NB4 (cell line): ENCODE results near the gene MKLN1.
"Not testable (repeated sequence)": the region's sequence is repeated elsewhere in the genome, so short reads cannot be mapped to it uniquely, and the experiment has no call there.

Experiments
- DNase-seq: peaks from one replicate; pipeline ENCODE4 v3.0.0; 2010; ENCODE audit warnings: low read depth
- H3K4me3 ChIP-seq: one replicate; pipeline ENCODE4 v1.5.1; 2011; ENCODE audit warnings: mild to moderate bottlenecking, low read depth, low read length, moderate library complexity
- CTCF ChIP-seq: IDR thresholded peaks from one replicate; pipeline ENCODE4 v1.5.1; 2012; ENCODE audit warnings: low read depth, low read length
- MAX ChIP-seq: IDR thresholded peaks from 2 replicates; pipeline ENCODE4 v1.6.1; 2011; ENCODE audit warnings: low read depth, low read length
- MYC ChIP-seq: IDR thresholded peaks from 2 replicates; pipeline ENCODE4 v1.6.1; 2011; ENCODE audit warnings: low read depth, low read length
- POLR2A ChIP-seq: IDR thresholded peaks from 2 replicates; pipeline ENCODE4 v1.6.1; 2011; ENCODE audit warnings: mild to moderate bottlenecking; ENCODE audit not compliant: insufficient read length; ENCODE audit errors: extremely low read depth

MKLN1 gene

GRCh38 chr7:131509781-131510180, 182.1 kb downstream of the MKLN1 start:
- DNase-seq, result no peak
- TF ChIP-seq MYC (no peak), CTCF (no peak), POLR2A (no peak), MAX (no peak)
- no peak overlapping the region for H3K4me3 ChIP-seq

- no peak for TF ChIP-seq CTCF
- no peak for TF ChIP-seq POLR2A
- no peak for TF ChIP-seq MYC
- TF ChIP-seq MAX, result no peak
- DNase-seq, result no peak
Measured at GRCh38 chr7:131511071-131511470, 183.4 kb downstream of the MKLN1 start.

GRCh38 chr7:131511774-131512535, 184.3 kb downstream of the MKLN1 start:
- DNase-seq, result no peak
- TF ChIP-seq MYC (no peak), MAX (no peak), CTCF (no peak), POLR2A (no peak)
- H3K4me3 ChIP-seq, result no peak overlapping the region

More at GRCh38 chr7:131511071-131511470, 183.4 kb downstream of the MKLN1 start:
- no peak overlapping the region for H3K4me3 ChIP-seq

- TF ChIP-seq MAX (peak; percentile 42; the same call in 1 of the 2 replicates), POLR2A (no peak), MYC (peak; percentile 22; the same call in 1 of the 2 replicates), CTCF (peak; percentile 99)
- no peak overlapping the region for H3K4me3 ChIP-seq
- peak; percentile 85 for DNase-seq
Measured at GRCh38 chr7:131513245-131514061, 185.8 kb downstream of the MKLN1 start.

GRCh38 chr7:131515471-131515870, 187.8 kb downstream of the MKLN1 start:
- H3K4me3 ChIP-seq, DNase-seq: not testable (repeated sequence)

- no peak for TF ChIP-seq MAX
- TF ChIP-seq POLR2A, result no peak
- TF ChIP-seq CTCF, result no peak
- no peak for TF ChIP-seq MYC
- no peak overlapping the region for H3K4me3 ChIP-seq
- DNase-seq, result peak; percentile 69
Measured at GRCh38 chr7:131517218-131517923, 189.7 kb downstream of the MKLN1 start.
